GM19397 (cell line): ENCODE results near the gene DENND5A.
"Not testable (repeated sequence)": the region's sequence is repeated elsewhere in the genome, so short reads cannot be mapped to it uniquely, and the experiment has no call there.

Source experiments
- ATAC-seq: cut with Tn5 transposase; IDR thresholded peaks from one replicate; pipeline ENCODE4 v1.9.1; 2021; ENCODE audit warnings: mild to moderate bottlenecking, moderate library complexity; ENCODE audit not compliant: unreplicated experiment

Gene DENND5A

GRCh38 chr11:9179141-9179540 lies 86.0 kb downstream of the DENND5A start:
- no peak for ATAC-seq

GRCh38 chr11:9178716-9179115 lies 86.4 kb downstream of the DENND5A start:
- no peak for ATAC-seq

- ATAC-seq = no peak
Measured at GRCh38 chr11:9177438-9178091, 87.6 kb downstream of the DENND5A start.

GRCh38 chr11:9176550-9176949 lies 88.6 kb downstream of the DENND5A start:
- no peak for ATAC-seq

GRCh38 chr11:9176136-9176535 lies 89.0 kb downstream of the DENND5A start:
- no peak for ATAC-seq

GRCh38 chr11:9172389-9172788 lies 92.8 kb downstream of the DENND5A start:
- no peak for ATAC-seq

GRCh38 chr11:9170450-9170849 lies 94.7 kb downstream of the DENND5A start:
- no peak for ATAC-seq

- no peak for ATAC-seq
Measured at GRCh38 chr11:9169595-9170295, 95.4 kb downstream of the DENND5A start.

- not testable (repeated sequence) for ATAC-seq
Measured at GRCh38 chr11:9161991-9162390, 103.2 kb downstream of the DENND5A start.

GRCh38 chr11:9160166-9160565 lies 105.0 kb downstream of the DENND5A start:
- no peak for ATAC-seq

GRCh38 chr11:9158898-9159391 lies 106.2 kb downstream of the DENND5A start:
- ATAC-seq = no peak

GRCh38 chr11:9155930-9156329 lies 109.2 kb downstream of the DENND5A start:
- no peak for ATAC-seq

- ATAC-seq = no peak
Measured at GRCh38 chr11:9153651-9154050, 111.5 kb downstream of the DENND5A start.

- ATAC-seq = no peak
Measured at GRCh38 chr11:9151631-9152030, 113.5 kb downstream of the DENND5A start.

GRCh38 chr11:9150926-9151325 lies 114.2 kb downstream of the DENND5A start:
- ATAC-seq = no peak

GRCh38 chr11:9150501-9150900 lies 114.6 kb downstream of the DENND5A start:
- no peak for ATAC-seq

- no peak for ATAC-seq
Measured at GRCh38 chr11:9148727-9149126, 116.4 kb downstream of the DENND5A start.

- no peak for ATAC-seq
Measured at GRCh38 chr11:9148035-9148434, 117.1 kb downstream of the DENND5A start.

- ATAC-seq = no peak
Measured at GRCh38 chr11:9146477-9146876, 118.7 kb downstream of the DENND5A start.

- ATAC-seq = no peak
Measured at GRCh38 chr11:9145283-9145682, 119.9 kb downstream of the DENND5A start.

- ATAC-seq = no peak
Measured at GRCh38 chr11:9144828-9145227, 120.3 kb downstream of the DENND5A start.

GRCh38 chr11:9143721-9144120 lies 121.4 kb downstream of the DENND5A start:
- ATAC-seq = no peak
